DOHH2 (cell line): Measurements from ENCODE around the gene LARP6.

ENCODE experiments used
- EZH2phosphoT487 ChIP-seq: fragments of 200-600 bp; sonication (generic); IDR thresholded peaks from 2 replicates; pipeline ENCODE4 v1.6.1; 2017; ENCODE audit warnings: borderline replicate concordance, mild to moderate bottlenecking, antibody characterized with exemption, low read length, moderate library complexity, mixed read lengths
- TF ChIP-seq, protein P1 (sequence below): fragments of 200-600 bp; sonication (generic); IDR thresholded peaks from one replicate; pipeline ENCODE4 v1.5.1; 2014; ENCODE audit warnings: antibody characterized with exemption, mild to moderate bottlenecking, low read depth, low read length; ENCODE audit not compliant: poor library complexity, severe bottlenecking

DNA sequence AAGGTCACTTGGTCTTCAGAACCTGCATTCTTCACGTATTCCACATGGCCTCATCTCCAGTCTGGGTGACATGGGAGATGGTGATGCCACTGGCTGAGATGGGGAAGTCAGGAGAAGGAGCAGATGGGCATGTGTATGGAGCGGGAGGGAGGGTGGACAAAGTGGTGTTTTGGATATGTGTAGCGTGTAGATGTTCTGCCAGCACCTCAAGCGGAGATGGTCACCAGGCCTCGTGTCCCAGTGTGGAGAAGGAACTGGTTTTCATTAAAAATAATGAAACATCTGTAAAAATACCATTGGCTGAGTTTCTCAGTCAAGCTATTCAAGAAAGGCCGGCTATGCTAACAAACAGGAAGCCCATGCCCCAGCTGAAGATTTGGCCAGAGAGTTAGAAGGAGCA lies 26.2 kb downstream of the LARP6 start:
- TF ChIP-seq, protein P1, sequence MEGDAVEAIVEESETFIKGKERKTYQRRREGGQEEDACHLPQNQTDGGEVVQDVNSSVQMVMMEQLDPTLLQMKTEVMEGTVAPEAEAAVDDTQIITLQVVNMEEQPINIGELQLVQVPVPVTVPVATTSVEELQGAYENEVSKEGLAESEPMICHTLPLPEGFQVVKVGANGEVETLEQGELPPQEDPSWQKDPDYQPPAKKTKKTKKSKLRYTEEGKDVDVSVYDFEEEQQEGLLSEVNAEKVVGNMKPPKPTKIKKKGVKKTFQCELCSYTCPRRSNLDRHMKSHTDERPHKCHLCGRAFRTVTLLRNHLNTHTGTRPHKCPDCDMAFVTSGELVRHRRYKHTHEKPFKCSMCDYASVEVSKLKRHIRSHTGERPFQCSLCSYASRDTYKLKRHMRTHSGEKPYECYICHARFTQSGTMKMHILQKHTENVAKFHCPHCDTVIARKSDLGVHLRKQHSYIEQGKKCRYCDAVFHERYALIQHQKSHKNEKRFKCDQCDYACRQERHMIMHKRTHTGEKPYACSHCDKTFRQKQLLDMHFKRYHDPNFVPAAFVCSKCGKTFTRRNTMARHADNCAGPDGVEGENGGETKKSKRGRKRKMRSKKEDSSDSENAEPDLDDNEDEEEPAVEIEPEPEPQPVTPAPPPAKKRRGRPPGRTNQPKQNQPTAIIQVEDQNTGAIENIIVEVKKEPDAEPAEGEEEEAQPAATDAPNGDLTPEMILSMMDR = no peak
- no peak for TF ChIP-seq EZH2phosphoT487
